Transverse colon (tissue), 3 donors: ENCODE results near the gene BFSP2.

Source experiments
- POLR2A ChIP-seq: fragments of 450-650 bp; IDR thresholded peaks from one replicate; pipeline ENCODE4 v1.6.1; 2016; ENCODE audit warnings: antibody characterized with exemption, mild to moderate bottlenecking, moderate library complexity
- POLR2AphosphoS5 ChIP-seq, 3 donors: sonication (generic); formaldehyde crosslinking; IDR thresholded peaks; one replicate each; pipeline ENCODE4 v1.6.1; 2016; ENCODE audit warnings: antibody characterized with exemption in 3 of 3

GRCh38 chr3:133441867-133442270, 42.0 kb downstream of the BFSP2 start:
- TF ChIP-seq POLR2A, result no peak
- no peak for TF ChIP-seq POLR2AphosphoS5 (IDR thresholded peaks at IDR 0.05)
